Activated gamma-delta T cell (primary cell): ENCODE data around the gene WASL.

ENCODE experiments used
- DNase-seq: peaks from one replicate; lab custom pipeline; 2025; lab: John Stamatoyannopoulos, UW

WASL gene

DNA sequence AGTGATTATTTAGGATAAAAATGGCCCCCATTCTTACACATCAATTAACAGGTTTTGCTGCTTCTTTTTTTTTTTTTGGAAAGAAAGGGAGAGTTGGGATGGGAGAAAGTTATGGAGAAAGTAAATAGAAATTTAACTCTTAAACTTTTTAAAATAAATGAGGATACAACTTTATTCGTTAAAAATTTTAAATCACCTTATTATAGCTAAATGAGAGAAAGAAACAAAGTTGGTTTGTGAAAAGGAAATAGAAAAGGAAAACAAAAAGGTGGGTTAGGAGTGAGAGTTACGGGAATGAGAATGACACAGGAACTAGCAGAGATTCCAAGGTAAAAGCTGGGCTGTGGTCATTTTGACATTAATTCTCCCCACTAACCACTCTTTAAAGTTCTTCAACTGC is 58.3 kb downstream of the WASL start:
- DNase-seq, result no peak

DNA sequence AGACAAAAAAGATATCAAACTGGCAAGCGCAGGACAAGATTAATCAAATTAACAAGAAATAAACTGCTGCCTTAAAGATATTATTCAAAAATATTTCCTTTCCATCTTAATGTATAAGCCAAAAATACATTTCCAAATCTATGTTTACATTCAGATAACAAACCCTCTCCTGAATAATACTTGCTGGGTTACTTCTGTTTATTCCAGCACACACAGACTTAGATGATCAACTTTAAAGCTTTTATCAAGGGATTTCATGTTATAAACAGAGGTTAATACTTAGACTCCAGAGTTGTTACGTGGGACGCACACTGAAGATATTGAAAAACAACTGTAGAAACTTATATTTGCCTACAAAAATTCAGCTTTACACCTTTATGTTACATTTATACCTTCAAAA is 59.6 kb downstream of the WASL start:
- DNase-seq, result no peak

DNA sequence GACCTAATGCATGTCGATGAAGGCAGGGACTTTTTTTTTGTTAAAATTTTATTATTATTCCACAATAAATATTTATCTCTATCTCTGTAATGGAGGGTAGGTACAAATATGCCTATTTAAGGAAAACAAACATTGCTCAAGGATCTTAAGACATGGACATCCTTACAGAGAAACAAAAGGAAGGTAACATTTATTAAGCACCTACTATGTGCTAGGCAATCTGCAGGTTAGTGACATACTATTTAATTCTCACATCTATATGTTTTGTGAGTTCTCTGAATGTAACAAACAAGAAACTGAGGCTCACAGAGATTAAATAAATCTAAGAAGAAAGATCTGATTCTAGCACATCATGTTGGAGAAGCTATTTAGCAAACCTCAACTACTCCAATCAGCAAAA is 61.1 kb downstream of the WASL start:
- no peak for DNase-seq

DNA sequence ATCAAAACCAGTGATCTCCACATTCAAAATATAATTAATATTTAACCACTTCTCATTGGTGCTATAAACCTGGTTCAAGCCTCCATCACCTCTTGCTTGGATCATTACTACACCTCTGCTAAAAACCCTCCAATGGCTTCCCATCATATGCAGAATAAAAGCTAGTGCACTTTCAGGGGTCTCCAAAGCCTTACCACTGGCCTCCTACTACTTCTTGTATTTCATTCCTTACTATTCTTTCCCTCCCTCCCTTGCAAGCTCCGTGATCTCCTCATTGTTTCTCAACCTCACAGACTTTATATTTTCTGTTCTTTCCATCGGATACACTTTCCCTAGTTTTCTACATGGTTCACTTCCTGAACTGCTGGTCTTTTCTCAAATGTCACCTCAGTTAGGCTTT is 61.6 kb downstream of the WASL start:
- no peak for DNase-seq

DNA sequence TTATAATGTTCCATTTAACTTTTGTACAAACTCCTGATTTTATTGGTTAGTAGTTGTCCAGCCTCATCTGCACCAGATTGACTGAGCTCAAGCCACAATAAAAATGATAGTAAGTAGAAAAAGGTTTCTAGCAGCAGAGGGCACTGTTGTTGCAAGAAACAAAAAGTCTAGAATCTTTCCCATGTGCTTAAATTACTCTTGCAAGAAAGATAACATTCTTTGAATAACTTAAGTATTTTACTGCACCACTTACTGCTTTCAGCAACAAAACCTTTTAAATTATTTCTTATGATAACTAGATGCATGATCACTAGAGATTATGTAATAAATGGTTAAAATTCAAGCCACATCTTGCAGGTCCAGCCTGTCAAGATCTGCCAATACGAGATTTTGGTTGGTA is 66.1 kb downstream of the WASL start:
- no peak for DNase-seq

DNA sequence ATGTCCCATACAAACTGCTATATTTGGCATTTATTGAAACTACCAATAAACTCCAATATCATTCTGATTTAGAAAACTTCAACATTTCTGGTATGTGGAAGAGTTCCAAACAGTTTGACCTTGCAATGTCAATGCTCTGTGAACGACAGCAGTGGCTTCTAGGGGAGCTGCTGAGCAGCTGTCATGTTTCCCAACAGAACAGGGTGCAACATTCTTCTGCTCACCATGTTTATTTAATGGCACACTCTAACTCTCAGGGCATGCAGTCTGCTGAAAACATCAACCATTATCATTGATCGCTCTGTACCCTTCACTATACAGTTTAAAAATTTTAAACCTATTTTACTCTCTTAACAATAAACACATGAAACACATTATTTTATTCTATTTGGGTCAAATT is 67.2 kb downstream of the WASL start:
- DNase-seq, result no peak

DNA sequence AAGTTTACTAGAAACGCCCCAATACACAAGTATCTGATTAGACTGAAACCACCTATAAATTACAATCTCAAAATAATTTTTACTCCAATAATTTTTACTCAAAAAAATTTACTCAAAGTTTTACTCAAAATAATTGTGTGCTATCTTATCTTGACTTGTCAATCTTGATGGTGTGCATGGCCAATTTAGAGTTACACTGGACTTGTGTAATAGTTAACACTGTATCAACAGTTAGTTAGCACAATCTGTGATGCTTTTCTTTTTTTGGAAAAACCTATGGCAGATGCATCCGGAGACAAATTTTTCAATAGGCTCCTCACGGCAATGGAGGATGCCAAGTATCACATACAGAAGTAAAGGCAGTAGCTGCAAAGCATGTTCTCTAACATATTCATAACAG is 68.2 kb downstream of the WASL start:
- DNase-seq, result no peak

DNA sequence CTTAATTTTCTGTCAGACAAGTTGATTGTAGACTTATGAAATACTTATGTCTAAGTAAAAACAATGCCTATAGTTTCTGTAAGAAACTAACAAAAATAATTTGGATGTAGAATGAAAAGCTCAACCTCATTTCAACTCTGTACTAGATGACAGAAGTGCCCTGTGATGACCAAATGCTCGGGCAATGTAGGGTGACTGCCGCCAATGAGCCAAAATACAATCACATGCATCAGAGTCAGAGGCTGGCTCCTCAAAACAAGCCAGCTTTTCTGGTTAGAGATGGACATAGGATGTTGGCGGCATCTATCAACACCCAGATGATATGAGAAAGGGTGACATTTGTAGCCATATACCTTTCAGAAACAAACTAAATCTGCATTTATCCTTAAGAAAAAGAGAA is 69.2 kb downstream of the WASL start:
- DNase-seq, result no peak

DNA sequence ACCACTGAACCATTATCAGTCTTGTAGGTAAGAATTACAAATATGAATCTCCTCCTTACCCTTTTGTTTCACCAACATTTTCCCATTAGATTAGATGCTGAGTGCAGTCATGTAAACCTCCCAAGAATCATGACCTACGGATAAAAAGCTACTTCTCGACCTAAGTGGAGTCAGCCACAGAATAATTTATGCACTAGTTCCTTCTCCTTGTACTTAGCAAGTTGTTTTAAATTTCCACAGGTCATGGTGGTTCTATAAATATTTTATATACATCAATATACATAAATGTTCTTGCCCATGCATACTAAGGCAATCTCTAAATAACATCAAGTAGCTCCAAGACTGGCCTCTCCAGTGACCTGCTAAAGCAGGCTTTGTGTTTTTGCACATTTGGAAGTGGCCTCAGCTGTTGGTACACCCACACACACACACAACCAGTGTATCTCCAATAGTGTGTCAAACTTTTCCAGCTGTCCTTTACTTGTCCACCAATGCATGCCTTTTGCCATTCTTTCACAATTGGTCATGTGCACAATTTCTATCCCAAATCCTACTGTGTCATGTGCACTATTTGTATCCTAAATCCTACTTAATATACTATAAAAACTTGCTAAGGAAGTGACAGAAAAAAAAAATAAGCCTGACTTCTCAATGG is 71.6 kb downstream of the WASL start:
- DNase-seq, result no peak

DNA sequence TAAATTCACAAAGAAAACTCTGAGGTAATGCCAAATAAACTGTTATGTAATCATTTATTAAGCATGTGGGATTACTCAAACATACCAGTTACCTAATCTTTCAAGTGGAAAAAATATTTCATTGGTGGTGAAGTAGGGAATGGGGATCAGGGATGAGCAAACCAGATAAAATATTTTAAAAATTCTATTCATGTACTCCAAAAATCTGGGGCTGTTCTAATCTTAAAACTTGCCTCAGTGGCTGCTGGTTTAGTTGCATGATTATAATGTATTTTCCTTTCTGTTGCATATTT is 73.7 kb downstream of the WASL start:
- DNase-seq, result no peak

DNA sequence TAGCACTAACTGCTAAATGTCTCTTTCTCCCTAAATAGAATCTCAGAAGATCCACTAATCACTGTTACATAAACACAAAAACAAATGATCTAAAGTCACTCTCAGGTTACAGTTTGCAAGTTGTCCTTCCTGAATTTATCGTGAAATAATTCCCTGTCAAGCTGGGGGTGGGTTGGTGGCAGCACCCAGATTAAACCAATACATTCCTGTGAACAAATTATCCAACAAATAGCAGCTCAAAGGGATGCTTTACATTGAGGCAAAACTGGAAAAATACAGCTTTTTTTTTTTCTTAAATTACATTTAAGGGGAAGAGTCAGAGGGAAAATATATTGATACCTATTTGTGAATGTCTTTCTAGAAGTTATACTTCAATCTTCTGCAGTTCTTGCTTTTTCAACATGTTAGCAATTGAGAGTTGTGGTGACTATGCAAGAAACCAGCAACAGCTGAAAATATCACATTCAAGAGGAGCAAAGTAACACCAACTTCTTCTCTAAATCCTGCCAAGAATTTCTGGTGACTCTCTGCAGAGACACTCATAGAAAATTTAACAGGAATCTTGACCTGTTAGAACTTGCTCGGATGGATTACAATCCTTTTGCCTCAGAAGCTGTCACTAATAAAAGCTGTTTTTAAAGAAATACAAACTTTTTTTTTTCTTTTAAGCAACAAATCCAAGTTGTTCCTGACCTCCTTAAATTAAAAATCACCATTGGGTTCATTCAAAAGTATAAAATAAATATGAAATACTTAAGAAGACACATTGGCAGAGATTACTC is 74.2 kb downstream of the WASL start:
- no peak for DNase-seq

DNA sequence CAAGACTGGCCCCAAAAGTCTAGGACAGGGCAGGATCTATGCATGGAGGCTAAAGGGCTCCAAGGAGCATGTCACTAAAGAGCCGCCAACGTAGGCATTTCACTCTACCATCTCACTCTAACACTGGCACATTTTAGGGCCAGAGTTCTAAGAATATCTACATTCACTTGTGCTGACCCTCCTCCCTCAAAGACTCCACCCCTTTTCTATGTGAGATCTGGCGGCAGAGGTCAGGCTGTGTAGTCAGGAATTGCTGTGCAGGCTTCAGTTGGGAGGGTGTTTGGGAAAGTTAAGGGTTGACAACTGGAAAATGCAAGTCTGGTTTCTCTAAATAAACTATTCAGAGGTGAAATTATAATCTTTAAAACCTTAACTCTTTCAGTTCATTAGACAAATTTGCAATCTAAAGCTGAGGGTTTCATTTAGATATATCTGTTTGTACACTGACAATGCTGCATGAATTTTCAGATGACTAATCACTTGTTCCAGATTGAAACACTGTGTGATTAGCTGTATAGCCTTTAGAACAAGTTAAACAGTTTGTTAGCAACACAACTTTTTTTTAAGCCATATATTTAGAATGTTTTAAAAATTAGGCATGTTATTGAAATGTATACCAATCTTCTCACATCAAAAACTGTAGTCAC is 74.9 kb downstream of the WASL start:
- no peak for DNase-seq

DNA sequence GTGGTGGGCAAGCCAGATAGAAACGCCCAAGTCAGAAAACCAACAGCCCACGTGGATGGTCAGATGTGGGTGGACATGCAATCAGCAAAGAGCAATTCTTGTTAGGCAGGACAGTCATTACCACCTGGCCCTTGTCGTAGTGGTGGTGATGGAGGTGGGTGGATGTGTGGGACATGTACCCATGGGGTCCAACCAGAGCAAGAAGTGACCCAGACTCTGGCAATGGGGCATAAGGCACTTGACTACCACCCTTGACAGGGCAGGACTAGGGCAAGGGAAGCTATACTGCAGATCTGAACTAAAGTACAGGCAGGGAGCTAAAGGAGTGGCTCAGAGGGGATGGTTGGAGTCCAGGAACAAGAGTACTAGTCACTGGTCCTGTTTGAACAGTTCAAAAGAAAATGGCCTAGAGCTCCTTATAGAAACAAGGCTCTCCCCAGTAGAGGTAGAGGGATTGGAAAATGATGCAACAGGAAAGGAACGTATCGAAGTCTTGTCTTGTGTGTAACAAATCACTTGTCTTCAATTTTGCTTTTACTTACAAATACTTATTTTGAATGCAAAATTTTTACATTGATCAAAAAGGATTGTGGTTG is 75.6 kb downstream of the WASL start:
- no peak for DNase-seq

DNA sequence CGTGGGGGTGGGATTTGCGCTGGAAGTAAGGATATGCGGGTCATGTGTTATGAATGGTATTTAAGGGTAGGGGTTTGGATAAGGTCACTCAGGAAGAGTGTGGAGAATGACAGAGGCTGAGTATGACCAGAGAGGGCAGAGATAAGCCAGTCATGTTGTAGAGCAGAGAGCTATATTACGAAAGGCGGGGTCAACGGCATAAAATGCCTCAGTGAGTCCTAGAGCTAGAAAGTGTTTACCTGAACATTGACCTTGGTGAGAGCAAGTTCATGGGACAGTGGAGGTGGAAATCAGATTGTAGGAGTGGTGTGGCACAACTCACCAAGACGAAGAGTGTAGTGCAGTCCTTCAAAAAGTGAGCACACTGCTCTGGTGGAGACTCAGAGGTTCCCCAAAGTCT is 79.3 kb downstream of the WASL start:
- DNase-seq, result no peak

DNA sequence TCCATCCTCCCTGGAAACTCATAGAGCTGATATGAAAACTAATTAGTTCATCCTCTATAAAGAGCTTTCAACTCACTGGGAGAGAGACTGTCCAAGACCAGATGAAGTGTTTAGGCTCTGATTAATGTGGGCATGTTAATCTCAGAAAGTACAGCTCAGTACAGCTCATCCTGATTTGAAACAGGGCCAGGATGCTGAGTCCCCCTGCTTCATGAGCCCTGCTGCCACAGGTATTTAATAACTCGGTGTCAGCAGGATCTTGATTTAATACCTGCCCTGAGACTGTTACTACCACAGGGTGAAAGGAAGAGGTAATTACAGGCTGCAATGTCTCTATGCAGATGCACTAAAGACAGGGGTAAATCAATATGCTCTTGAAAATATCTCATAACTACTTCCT is 82.3 kb downstream of the WASL start:
- DNase-seq, result no peak

DNA sequence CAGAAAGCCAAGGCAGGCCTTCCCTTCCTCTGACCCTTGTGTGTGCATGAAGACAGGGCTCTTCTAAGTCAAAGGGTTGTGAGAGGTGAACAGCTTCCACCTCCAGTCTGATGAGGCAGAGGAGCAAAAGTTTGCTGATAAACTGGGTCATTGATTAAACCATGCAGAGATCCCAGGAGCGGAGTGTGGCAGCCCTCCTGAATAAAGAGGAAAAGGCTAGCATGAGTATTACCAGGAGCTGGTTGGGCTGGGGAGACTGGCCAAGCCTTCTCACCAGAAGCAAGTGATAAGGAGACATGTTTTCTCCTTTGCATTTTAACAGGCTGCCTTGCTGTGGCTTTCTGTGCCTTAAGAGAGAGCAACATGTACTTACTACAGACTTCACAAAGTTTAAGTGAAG is 82.9 kb downstream of the WASL start:
- no peak for DNase-seq

DNA sequence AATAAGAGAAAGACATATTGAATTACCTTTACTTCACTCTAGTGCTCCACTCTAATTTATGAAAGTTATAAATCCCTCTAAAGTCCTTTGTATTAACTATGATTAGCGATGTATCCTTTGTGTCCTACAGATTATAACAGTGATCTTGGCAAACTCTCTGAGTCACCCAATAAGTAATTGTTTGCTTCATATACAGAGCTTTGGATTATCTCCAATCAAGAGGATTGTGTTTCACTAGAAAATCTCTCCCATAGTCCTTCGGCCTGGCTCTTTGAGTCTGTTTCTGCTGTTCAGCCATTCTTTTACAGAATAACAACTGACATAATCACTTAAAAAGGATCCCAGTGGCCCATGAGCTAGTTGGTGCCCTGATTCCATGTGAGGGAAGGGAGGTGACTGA is 83.6 kb downstream of the WASL start:
- no peak for DNase-seq

DNA sequence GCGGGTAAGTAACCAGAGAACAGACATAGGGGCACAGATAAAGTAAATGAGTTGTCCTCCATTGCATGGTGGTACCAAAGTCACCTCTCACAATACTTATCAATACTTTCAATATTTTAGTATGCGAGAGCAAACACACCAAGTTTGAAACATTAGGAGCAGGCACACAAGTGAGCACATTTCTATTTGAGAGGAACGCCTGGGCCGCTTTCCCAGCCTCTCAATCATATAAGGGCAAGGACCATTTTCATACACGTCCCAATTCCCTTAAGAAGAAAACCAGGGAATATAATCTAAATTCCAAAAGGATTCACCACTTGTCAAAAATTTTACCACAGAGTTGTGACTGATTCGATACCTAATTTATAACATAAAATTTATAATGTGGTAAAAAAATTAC is 85.6 kb downstream of the WASL start:
- no peak for DNase-seq

DNA sequence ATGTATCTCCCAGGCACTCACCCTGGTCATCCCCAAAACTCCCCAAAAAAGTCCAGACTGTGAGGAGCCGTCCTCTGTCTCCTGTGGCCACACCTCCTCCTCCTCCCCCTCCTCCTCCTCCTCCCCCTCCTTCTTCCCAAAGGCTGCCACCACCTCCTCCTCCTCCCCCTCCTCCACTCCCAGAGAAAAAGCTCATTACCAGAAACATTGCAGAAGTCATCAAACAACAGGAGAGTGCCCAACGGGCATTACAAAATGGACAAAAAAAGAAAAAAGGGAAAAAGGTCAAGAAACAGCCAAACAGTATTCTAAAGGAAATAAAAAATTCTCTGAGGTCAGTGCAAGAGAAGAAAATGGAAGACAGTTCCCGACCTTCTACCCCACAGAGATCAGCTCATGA is 86.0 kb downstream of the WASL start:
- no peak for DNase-seq

DNA sequence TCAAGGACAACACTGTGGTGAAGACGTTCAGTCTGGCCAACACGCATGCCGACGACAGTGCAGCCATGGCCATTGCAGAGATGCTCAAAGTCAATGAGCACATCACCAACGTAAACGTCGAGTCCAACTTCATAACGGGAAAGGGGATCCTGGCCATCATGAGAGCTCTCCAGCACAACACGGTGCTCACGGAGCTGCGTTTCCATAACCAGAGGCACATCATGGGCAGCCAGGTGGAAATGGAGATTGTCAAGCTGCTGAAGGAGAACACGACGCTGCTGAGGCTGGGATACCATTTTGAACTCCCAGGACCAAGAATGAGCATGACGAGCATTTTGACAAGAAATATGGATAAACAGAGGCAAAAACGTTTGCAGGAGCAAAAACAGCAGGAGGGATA is 86.5 kb downstream of the WASL start:
- no peak for DNase-seq

DNA sequence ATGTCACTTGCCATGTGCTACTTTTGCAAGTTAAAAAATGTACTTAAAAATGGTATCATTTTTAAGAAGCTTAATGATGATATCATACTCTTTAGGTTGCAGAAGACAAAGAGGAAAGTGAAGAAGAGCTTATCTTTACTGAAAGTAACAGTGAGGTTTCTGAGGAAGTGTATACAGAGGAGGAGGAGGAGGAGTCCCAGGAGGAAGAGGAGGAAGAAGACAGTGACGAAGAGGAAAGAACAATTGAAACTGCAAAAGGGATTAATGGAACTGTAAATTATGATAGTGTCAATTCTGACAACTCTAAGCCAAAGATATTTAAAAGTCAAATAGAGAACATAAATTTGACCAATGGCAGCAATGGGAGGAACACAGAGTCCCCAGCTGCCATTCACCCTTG is 87.0 kb downstream of the WASL start:
- DNase-seq, result no peak

DNA sequence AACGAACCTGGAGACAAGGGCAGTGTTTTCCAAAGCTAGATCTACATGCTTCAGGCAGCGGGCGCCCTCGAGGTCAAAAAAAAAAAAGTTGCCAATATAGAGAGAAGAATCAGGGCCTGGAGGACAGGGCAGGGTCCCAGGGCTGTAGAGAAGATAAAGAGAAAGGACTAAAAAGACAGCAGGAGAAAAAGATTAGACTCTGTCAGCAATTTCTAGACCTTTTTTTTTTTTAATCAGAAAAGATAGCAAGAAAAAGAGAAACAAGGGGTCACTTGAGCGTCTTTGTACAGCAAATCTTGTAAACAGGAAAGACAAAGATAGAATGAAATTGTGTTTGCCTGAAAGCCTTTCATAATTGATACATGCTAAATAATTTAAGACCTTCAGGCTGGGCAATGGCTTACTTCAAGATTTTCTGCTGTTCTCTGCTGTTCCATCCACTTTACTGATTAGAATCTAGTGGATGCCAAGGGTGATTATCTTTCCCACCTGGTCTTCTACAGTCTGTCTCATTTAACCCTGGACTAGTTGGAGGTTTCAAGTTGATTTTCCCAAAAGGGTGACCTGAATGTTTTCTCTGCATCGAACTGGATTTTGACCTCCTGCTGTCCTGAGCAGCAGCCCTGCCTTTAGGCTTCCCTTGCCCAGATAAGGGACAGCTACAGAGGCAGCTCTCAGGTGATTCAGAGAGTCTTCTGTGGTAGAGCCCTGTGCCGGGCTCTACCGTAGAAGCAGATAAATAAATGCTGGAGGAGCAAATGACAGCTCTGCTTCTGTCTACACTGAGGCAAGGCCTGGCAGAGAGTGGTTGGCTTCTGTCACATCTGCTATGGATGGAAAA is 88.1 kb downstream of the WASL start:
- DNase-seq, result no peak
